IMR-90 (cell line): ENCODE measurements around the gene ZKSCAN1. TPM values are rescaled to one million over a fixed set of nuclear protein-coding genes. Genes with fewer than 3 reads are reported as not detected.

Source experiments
- ATAC-seq: fragments of 200-7000 bp; cut with Tn5 transposase; 2 replicates; pipeline ENCODE4 v1.9.1; 2020; ENCODE audit warnings: low read depth, mild to moderate bottlenecking, moderate library complexity
- BruUV-seq: library from RNA; stranded (reverse); fragments of 400-500 nt; replicated peaks from 2 replicates; lab custom pipeline; 2021; lab: Mats Ljungman, UMichigan
- CTCF ChIA-PET: fragments of 300-600 bp; formaldehyde crosslinking; extraction: SDS; loops from one replicate; lab custom pipeline; 2021; ENCODE audit warnings: antibody characterized with exemption; lab: Yijun Ruan, JAX
- POLR2A ChIA-PET: fragments of 300-600 bp; sonication (Branson Sonifier 250); formaldehyde crosslinking; loops from one replicate; lab custom pipeline; 2022; ENCODE audit warnings: antibody characterized with exemption; ENCODE audit not compliant: unreplicated experiment; lab: Charles Lee
- DNase-seq: peaks from one replicate; pipeline ENCODE4 v3.0.0; 2013
- H2AFZ ChIP-seq: replicated peaks from 2 replicates; pipeline ENCODE3; 2013; ENCODE audit warnings: low read length, mild to moderate bottlenecking; ENCODE audit not compliant: poor library complexity
- H2AK5ac ChIP-seq: 2 replicates; pipeline ENCODE4 v1.6.1; 2013; ENCODE audit warnings: low read depth, low read length, inconsistent platforms
- H2AK9ac ChIP-seq: replicated peaks from 2 replicates; pipeline ENCODE3; 2013; ENCODE audit warnings: mild to moderate bottlenecking, low read depth, low read length, moderate library complexity; ENCODE audit not compliant: poor library complexity
- H2BK120ac ChIP-seq: 2 replicates; pipeline ENCODE4 v1.6.1; 2013; ENCODE audit warnings: low read depth, low read length, inconsistent platforms
- H2BK15ac ChIP-seq: 3 replicates; pipeline ENCODE4 v1.6.1; 2013; ENCODE audit warnings: low read depth, low read length, inconsistent platforms
- H2BK20ac ChIP-seq: 2 replicates; pipeline ENCODE4 v1.6.1; 2013; ENCODE audit warnings: low read depth, mild to moderate bottlenecking, inconsistent platforms, low read length, moderate library complexity
- H2BK5ac ChIP-seq: 2 replicates; pipeline ENCODE4 v1.6.1; 2013; ENCODE audit warnings: mild to moderate bottlenecking, low read depth, low read length, inconsistent platforms; ENCODE audit not compliant: poor library complexity, severe bottlenecking
- H3K14ac ChIP-seq: replicated peaks from 2 replicates; pipeline ENCODE4 v1.6.1; 2013; ENCODE audit warnings: low read depth, low read length, inconsistent platforms
- H3K18ac ChIP-seq: 2 replicates; pipeline ENCODE4 v1.6.1; 2013; ENCODE audit warnings: low read depth, low read length, control low read depth
- H3K23ac ChIP-seq: 2 replicates; pipeline ENCODE4 v1.6.1; 2013; ENCODE audit warnings: low read depth, low read length, inconsistent platforms
- H3K27ac ChIP-seq: 2 replicates; pipeline ENCODE4 v1.5.1; 2013; ENCODE audit warnings: mild to moderate bottlenecking, control low read depth, low read length; ENCODE audit not compliant: insufficient read depth
- H3K27me3 ChIP-seq: 2 replicates; pipeline ENCODE4 v1.6.1; 2013; ENCODE audit warnings: low read length; ENCODE audit not compliant: control insufficient read depth, insufficient read depth
- H3K36me3 ChIP-seq: 2 replicates; pipeline ENCODE4 v1.6.1; 2013; ENCODE audit warnings: low read length, mixed read lengths; ENCODE audit not compliant: control insufficient read depth, insufficient read depth
- H3K4ac ChIP-seq: 2 replicates; pipeline ENCODE4 v1.6.1; 2013; ENCODE audit warnings: low read depth, low read length, inconsistent platforms
- H3K4me1 ChIP-seq: 2 replicates; pipeline ENCODE4 v1.6.1; 2013; ENCODE audit warnings: low read length, mixed read lengths; ENCODE audit not compliant: control insufficient read depth, insufficient read depth
- H3K4me2 ChIP-seq: 2 replicates; pipeline ENCODE4 v1.6.1; 2013; ENCODE audit warnings: low read depth, mild to moderate bottlenecking, control low read depth, low read length, moderate library complexity
- H3K4me3 ChIP-seq: 2 replicates; pipeline ENCODE4 v1.5.1; 2013; ENCODE audit warnings: low read depth, mild to moderate bottlenecking, control low read depth, low read length, moderate library complexity; ENCODE audit not compliant: insufficient read depth
- H3K56ac ChIP-seq: 2 replicates; pipeline ENCODE4 v1.6.1; 2013; ENCODE audit warnings: low read length, inconsistent platforms; ENCODE audit not compliant: insufficient read depth; ENCODE audit errors: extremely low read depth
- H3K79me1 ChIP-seq, 2 experiments: 2 replicates each; pipeline ENCODE4 v1.6.1; 2013; ENCODE audit warnings: low read length in 2 of 2, inconsistent platforms in 1 of 2, low read depth in 1 of 2
- H3K9ac ChIP-seq: 2 replicates; pipeline ENCODE4 v1.6.1; 2013; ENCODE audit warnings: low read depth, low read length, control low read depth
- H3K9me1 ChIP-seq: 2 replicates; pipeline ENCODE4 v1.6.1; 2013; ENCODE audit warnings: low read length, inconsistent platforms; ENCODE audit not compliant: insufficient read depth
- H3K9me3 ChIP-seq: 2 replicates; pipeline ENCODE4 v1.6.1; 2013; ENCODE audit warnings: low read length; ENCODE audit not compliant: control insufficient read depth, insufficient read depth
- H4K20me1 ChIP-seq: 2 replicates; pipeline ENCODE4 v1.6.1; 2013; ENCODE audit warnings: low read length, inconsistent platforms; ENCODE audit not compliant: insufficient read depth
- H4K5ac ChIP-seq: 2 replicates; pipeline ENCODE4 v1.6.1; 2013; ENCODE audit warnings: mild to moderate bottlenecking, low read depth, low read length, control low read depth
- H4K8ac ChIP-seq, 2 experiments: 2 replicates each; pipeline ENCODE4 v1.6.1; 2013; ENCODE audit warnings: low read depth in 2 of 2, low read length in 2 of 2, control low read depth in 1 of 2, inconsistent platforms in 1 of 2
- H4K91ac ChIP-seq: 2 replicates; pipeline ENCODE4 v1.6.1; 2013; ENCODE audit warnings: low read depth, low read length, inconsistent platforms; ENCODE audit not compliant: insufficient read depth
- BHLHE40 ChIP-seq: fragments of 150-350 bp; IDR thresholded peaks from 2 replicates; pipeline ENCODE4 v1.6.1; 2016; ENCODE audit warnings: mild to moderate bottlenecking, low read depth, low read length
- CEBPB ChIP-seq: IDR thresholded peaks from 2 replicates; pipeline ENCODE4 v1.6.1; 2012; ENCODE audit warnings: low read depth, low read length, improper control_type of control experiment
- CHD1 ChIP-seq: IDR thresholded peaks from 2 replicates; pipeline ENCODE4 v1.6.1; 2012; ENCODE audit warnings: low read depth, low read length, improper control_type of control experiment
- ELK1 ChIP-seq: fragments of 150-350 bp; IDR thresholded peaks from 2 replicates; pipeline ENCODE4 v1.6.1; 2016; ENCODE audit warnings: low read depth, mild to moderate bottlenecking, low read length, moderate library complexity, borderline replicate concordance
- FOS ChIP-seq: fragments of 150-350 bp; IDR thresholded peaks from 2 replicates; pipeline ENCODE4 v1.6.1; 2016; ENCODE audit warnings: low read depth, low read length
- MAFK ChIP-seq: IDR thresholded peaks from 2 replicates; pipeline ENCODE4 v1.6.1; 2012; ENCODE audit warnings: low read depth, low read length, improper control_type of control experiment
- MAZ ChIP-seq: IDR thresholded peaks from 2 replicates; pipeline ENCODE4 v1.6.1; 2012; ENCODE audit warnings: low read depth, mild to moderate bottlenecking, low read length, improper control_type of control experiment, moderate library complexity, borderline replicate concordance
- MXI1 ChIP-seq: IDR thresholded peaks from 2 replicates; pipeline ENCODE4 v1.6.1; 2012; ENCODE audit warnings: low read depth, mild to moderate bottlenecking, low read length, moderate library complexity, borderline replicate concordance
- NFE2L2 ChIP-seq: fragments of 150-350 bp; IDR thresholded peaks from 2 replicates; pipeline ENCODE4 v1.6.1; 2016; ENCODE audit warnings: low read depth, mild to moderate bottlenecking, low read length
- POLR2A ChIP-seq: IDR thresholded peaks from 2 replicates; pipeline ENCODE4 v1.6.1; 2012; ENCODE audit warnings: mild to moderate bottlenecking, low read depth, low read length
- RAD21 ChIP-seq: IDR thresholded peaks from 2 replicates; pipeline ENCODE4 v1.6.1; 2012; ENCODE audit warnings: low read length, improper control_type of control experiment
- RCOR1 ChIP-seq: IDR thresholded peaks from 2 replicates; pipeline ENCODE4 v1.6.1; 2012; ENCODE audit warnings: mild to moderate bottlenecking, low read length, improper control_type of control experiment; ENCODE audit not compliant: insufficient replicate concordance
- RFX5 ChIP-seq: IDR thresholded peaks from 2 replicates; pipeline ENCODE4 v1.8.0; 2012; ENCODE audit warnings: low read depth, mild to moderate bottlenecking, low read length, moderate library complexity
- SMC3 ChIP-seq: fragments of 150-350 bp; IDR thresholded peaks from 2 replicates; pipeline ENCODE4 v1.6.1; 2016; ENCODE audit warnings: low read depth, mild to moderate bottlenecking, antibody characterized with exemption, low read length, moderate library complexity
- USF2 ChIP-seq: fragments of 150-350 bp; IDR thresholded peaks from 2 replicates; pipeline ENCODE4 v1.6.1; 2017; ENCODE audit warnings: mild to moderate bottlenecking, antibody characterized with exemption, low read length, low read depth
- WGBS, 2 experiments: methylation state at CpG; one replicate each; pipeline versions ENCODE4 v1.1.5 to v1.1.7; 2013; ENCODE audit warnings: missing lambda C conversion rate in 2 of 2; ENCODE audit not compliant: insufficient read length in 1 of 2; ENCODE audit errors: extremely low coverage in 2 of 2; 5-methylcytosine and 5-hydroxymethylcytosine counted together
- dilution Hi-C: fragments of 300-500 bp; cut with HindIII; formaldehyde crosslinking; loops from one replicate; pipeline ENCODE4 v1.14.3; 2018; ENCODE audit warnings: low sequenced_read_pairs; ENCODE audit not compliant: unreplicated experiment
- in situ Hi-C: fragments of 300-500 bp; cut with MboI; formaldehyde crosslinking; loops from 3 replicates; pipeline ENCODE4 v1.14.3; 2019; ENCODE audit warnings: low sequenced_read_pairs, inconsistent platforms, mixed read lengths
- intact Hi-C: fragments of 100-400 bp; cut with micrococcal nuclease; formaldehyde crosslinking; loops from 2 replicates; pipeline ENCODE4 v1.10.0; 2022
- polyA plus RNA-seq, 3 experiments: library from polyadenylated mRNA; depleted of rRNA; stranded (reverse); fragments of >200 nt; gene quantifications; 2 replicates each; pipeline ENCODE4 v1.2.3, GENCODE V29; 2012; ENCODE audit warnings: low replicate concordance in 1 of 3
- total RNA-seq: library from RNA; depleted of rRNA; stranded (reverse); fragments of >200 nt; gene quantifications from 2 replicates; pipeline ENCODE4 v1.2.3, GENCODE V29; 2012
- TF ChIP-seq, protein P1 (sequence below): conservative IDR thresholded peaks from 2 replicates; pipeline ENCODE4 v1.5.1; 2012; ENCODE audit warnings: mild to moderate bottlenecking, low read depth, low read length, improper control_type of control experiment

The ZKSCAN1 gene
- total and polyA plus RNA-seq, 2 of the 4 experiments (the other 2 are of a cell fraction) = 13.7 to 40.7 TPM

DNA sequence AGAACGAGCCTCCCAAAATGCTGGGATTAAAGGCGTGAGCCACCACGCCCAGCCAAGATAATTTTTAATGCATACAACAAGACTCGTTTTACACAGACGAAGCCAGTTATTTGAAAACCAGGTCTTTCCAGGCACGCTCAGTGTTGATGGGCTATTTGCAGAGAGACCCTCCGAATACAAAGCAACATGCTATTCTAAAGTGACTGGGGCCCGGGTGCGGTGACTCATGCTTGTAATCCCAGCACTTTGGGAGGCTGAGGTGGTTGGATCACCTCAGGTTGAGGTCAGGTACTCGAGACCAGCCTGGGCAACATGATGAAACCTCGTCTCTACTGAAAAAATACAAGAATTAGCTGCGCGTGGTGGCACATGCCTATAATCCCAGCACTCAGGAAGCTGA, 38.8 kb upstream of the ZKSCAN1 start:
- Histone ChIP-seq H3K4me2 (no peak overlapping the region), H2BK20ac (no peak overlapping the region), H4K20me1 (no peaks in the 10 kb centered on the region), H3K4me1 (no peaks in the 10 kb centered on the region), H3K56ac (no peak overlapping the region), H3K27me3 (peaks cover 5% of the 10 kb centered on the region), H2BK120ac (no peak overlapping the region), H3K4ac (no peak overlapping the region), H3K9me1 (no peaks in the 10 kb centered on the region), H4K5ac (no peak overlapping the region), H2BK5ac (no peak overlapping the region), H2AK9ac (no peak overlapping the region), H2BK15ac (no peak overlapping the region), H3K4me3 (no peak overlapping the region), H3K27ac (no peak overlapping the region), H3K14ac (no peak overlapping the region), H3K9ac (no peak overlapping the region), H2AK5ac (no peak overlapping the region), H3K9me3 (no peaks in the 10 kb centered on the region; the same call in 1 of the 2 replicates), H3K36me3 (no peaks in the 10 kb centered on the region), H4K8ac (no peak overlapping the region), H3K18ac (no peak overlapping the region), H3K23ac (no peak overlapping the region), H3K79me1 (no peaks in the 10 kb centered on the region), H2AFZ (no peak overlapping the region), H4K91ac (no peak overlapping the region)
- no peak for ATAC-seq
- CTCF ChIA-PET = no interaction called here
- no peak for DNase-seq
- TF ChIP-seq MAFK = no peak
- no peak for TF ChIP-seq ELK1
- TF ChIP-seq, protein P1, sequence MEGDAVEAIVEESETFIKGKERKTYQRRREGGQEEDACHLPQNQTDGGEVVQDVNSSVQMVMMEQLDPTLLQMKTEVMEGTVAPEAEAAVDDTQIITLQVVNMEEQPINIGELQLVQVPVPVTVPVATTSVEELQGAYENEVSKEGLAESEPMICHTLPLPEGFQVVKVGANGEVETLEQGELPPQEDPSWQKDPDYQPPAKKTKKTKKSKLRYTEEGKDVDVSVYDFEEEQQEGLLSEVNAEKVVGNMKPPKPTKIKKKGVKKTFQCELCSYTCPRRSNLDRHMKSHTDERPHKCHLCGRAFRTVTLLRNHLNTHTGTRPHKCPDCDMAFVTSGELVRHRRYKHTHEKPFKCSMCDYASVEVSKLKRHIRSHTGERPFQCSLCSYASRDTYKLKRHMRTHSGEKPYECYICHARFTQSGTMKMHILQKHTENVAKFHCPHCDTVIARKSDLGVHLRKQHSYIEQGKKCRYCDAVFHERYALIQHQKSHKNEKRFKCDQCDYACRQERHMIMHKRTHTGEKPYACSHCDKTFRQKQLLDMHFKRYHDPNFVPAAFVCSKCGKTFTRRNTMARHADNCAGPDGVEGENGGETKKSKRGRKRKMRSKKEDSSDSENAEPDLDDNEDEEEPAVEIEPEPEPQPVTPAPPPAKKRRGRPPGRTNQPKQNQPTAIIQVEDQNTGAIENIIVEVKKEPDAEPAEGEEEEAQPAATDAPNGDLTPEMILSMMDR = no peak
- no peak for TF ChIP-seq CHD1
- no peak for TF ChIP-seq NFE2L2
- TF ChIP-seq POLR2A = no peak
- TF ChIP-seq SMC3 = no peak
- no peak for TF ChIP-seq FOS
- TF ChIP-seq BHLHE40 = no peak
- no peak for TF ChIP-seq RAD21
- no peak for TF ChIP-seq USF2
- no peak for TF ChIP-seq RFX5
- TF ChIP-seq MXI1 = no peak
- no peak for TF ChIP-seq RCOR1
- TF ChIP-seq MAZ = no peak
- no peak for TF ChIP-seq CEBPB
- dilution Hi-C loops = no loop called here
- intact Hi-C loops = no loop called here
- no TSS peak for BruUV-seq
- 89% methylated on average over 6 of the region's 13 CpGs; no CpG with 5 or more reads in 1 of the 2 experiments for WGBS, 2 experiments
- in situ Hi-C loops = loop anchor here (25.0 kb wide), 1 partner anchor 1311 kb away; no protein-coding TSS in a partner anchor
- POLR2A ChIA-PET = no interaction called here
